HG03280 (cell line): ENCODE data around the gene REXO4.

Experiments used
- ATAC-seq: cut with Tn5 transposase; IDR thresholded peaks from one replicate; pipeline ENCODE4 v1.9.1; 2021; ENCODE audit warnings: mild to moderate bottlenecking, moderate library complexity; ENCODE audit not compliant: unreplicated experiment

The REXO4 gene

DNA sequence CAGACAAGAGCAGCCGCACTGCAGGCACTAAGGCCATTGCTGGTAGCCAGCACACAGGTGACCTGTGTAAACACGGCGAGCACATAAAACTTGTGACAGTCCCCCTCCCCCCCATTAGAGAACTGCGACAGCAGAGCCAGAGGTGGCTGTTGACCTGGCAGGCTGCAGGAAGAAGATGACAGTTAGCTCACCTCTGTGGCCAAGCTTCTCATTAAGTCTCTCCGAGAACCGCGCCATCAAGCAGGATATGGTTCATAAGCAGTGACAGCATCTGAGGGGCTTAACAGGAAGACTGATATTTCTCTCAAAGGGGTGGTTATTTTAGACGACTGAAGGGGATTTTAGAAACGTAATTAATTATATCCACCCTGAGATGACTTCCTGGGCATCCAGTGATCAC, 47.1 kb downstream of the REXO4 start:
- ATAC-seq, result no peak

GRCh38 chr9:133369933-133370332, 47.9 kb downstream of the REXO4 start:
- ATAC-seq, result no peak

- no peak for ATAC-seq
These were observed 48.4 kb downstream of the REXO4 start for GRCh38 chr9:133369422-133369821.

- no peak for ATAC-seq
These were observed 49.4 kb downstream of the REXO4 start for GRCh38 chr9:133368249-133368881.

DNA sequence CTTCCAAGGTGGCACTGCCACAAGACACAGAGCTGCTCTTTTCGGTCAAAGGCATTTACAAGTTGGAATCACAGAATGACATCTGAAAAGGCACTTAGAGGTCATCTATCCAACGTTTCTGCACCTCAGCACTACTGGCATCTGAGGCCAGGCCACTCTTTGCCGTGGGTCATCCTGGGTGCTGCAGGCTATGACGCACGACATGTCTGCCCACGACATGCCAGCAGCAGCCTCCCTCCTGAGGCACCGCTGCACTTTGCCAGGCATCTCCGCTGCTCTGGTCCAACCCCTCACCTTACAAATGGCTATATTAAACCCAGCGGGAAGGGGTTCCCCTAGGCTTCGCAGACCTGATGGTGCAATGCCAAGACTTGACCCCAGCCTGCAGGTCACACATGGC, 50.0 kb downstream of the REXO4 start:
- ATAC-seq, result no peak

GRCh38 chr9:133367221-133367620, 50.6 kb downstream of the REXO4 start:
- ATAC-seq, result no peak

- no peak for ATAC-seq
These were observed 51.4 kb downstream of the REXO4 start for GRCh38 chr9:133366435-133366834.

GRCh38 chr9:133362359-133363044, 55.3 kb downstream of the REXO4 start:
- no peak for ATAC-seq

DNA sequence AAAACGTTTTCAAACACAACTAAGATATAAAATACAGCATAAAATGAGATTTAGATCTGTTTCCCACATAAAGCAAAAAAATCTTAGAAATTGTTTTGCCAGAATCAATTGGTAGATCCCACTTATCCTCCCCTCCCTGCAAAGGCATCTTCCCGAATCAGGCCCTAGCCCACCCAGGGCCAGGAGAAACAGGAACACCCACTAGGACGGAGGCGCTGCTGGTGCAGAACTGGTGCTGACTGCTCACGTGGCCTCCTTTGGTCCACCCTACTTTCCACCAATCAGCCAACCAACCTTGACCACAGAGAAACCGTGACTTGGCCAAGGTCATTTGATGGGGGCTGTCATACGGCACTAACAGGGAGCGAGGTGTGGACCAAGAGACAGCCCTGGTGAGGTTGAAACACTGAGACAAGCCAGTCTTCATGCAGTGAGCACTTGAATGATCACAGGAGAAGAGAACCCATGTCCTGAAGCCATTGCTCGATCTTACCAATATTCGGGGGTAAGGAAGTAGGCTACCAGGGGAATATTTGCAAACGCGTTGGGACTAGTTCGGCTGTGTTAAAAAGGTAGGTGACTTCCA, 56.2 kb downstream of the REXO4 start:
- ATAC-seq, result no peak

- no peak for ATAC-seq
These were observed 57.1 kb downstream of the REXO4 start for GRCh38 chr9:133360400-133361393.

GRCh38 chr9:133359399-133360175, 58.2 kb downstream of the REXO4 start:
- no peak for ATAC-seq

DNA sequence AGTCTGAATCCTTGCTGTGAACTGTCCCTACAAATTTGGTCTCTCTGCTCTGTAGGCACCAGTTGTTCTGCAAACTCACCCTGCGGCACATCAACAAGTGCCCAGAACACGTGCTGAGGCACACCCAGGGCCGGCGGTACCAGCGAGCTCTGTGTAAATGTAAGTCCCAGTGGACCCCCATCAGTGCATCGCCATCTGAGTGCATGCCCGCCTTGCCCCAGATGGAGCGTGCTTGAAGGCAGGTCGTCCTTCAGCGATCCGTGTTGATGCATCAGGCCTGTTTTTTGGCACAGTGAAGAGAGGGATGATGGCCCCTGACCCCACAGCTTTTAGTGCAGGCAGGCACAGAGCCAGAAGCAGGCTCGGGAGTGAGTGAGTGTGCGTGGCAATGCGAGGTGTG, 60.2 kb downstream of the REXO4 start:
- no peak for ATAC-seq

- ATAC-seq, result peak; percentile 73
These were observed 61.3 kb downstream of the REXO4 start, which contains the start of the genes SURF1 and SURF2 for GRCh38 chr9:133356391-133357091. Gene SURF1 (minus strand): TSS chr9:133356487. CDS start chr9:133356453, 34 bp downstream. Gene SURF2 (plus strand): TSS chr9:133356550. CDS start chr9:133356593, 43 bp downstream.
